Measurements from ENCODE around the gene CCSER1.

CCSER1 gene

DNA sequence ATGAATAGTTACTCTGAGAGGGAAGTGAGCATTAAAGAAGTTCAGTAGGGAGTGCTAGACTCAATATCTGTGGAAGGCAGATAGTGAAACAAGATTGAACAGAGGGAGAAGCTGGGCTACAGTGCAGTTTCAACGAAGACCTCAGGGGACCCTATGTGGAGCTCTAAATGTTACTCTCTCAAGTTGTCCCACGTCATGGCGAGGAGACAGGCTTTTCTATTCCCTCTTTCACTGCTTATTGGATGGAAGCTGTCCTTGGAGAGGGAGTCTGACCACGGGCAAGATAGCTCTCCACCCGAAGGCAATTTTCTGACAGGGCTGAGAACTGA lies 42.3 kb upstream of the CCSER1 start:
- TF ChIP-seq, protein P1, sequence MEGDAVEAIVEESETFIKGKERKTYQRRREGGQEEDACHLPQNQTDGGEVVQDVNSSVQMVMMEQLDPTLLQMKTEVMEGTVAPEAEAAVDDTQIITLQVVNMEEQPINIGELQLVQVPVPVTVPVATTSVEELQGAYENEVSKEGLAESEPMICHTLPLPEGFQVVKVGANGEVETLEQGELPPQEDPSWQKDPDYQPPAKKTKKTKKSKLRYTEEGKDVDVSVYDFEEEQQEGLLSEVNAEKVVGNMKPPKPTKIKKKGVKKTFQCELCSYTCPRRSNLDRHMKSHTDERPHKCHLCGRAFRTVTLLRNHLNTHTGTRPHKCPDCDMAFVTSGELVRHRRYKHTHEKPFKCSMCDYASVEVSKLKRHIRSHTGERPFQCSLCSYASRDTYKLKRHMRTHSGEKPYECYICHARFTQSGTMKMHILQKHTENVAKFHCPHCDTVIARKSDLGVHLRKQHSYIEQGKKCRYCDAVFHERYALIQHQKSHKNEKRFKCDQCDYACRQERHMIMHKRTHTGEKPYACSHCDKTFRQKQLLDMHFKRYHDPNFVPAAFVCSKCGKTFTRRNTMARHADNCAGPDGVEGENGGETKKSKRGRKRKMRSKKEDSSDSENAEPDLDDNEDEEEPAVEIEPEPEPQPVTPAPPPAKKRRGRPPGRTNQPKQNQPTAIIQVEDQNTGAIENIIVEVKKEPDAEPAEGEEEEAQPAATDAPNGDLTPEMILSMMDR (IDR thresholded peaks at IDR 0.05; ENCODE audit: control insufficient read depth, insufficient read depth, low read depth, low read length, missing control alignments), result no peak
- DNase-seq (ENCODE audit: low read depth), result no peak
- no peak overlapping the region for H3K4me3 ChIP-seq (ENCODE audit: control insufficient read depth, low read depth, low read length)

DNA sequence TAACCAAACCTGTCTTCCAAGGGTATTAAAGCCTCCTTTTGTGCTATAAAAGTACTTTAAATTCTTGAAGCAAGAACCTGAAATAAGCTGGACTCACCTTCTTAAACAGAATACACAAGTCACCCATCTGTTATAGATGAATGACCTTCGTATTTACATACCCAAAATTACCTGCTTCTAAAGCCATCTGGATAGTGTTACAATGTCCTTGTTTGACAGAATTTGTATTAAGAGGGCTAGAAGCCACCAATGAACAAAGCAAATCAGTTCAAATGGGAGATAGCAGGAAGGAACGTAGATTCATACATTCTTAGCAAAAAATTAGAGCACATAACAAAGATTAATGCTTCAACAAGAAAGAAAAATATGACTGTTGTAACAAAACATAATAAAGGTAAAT lies 33.7 kb upstream of the CCSER1 start:
- DNase-seq (ENCODE audit: low read depth), result no peak
- H3K4me3 ChIP-seq (ENCODE audit: control insufficient read depth, low read depth, low read length), result no peak overlapping the region
- TF ChIP-seq, protein P1 (IDR thresholded peaks at IDR 0.05; ENCODE audit: control insufficient read depth, insufficient read depth, low read depth, low read length, missing control alignments), result no peak

DNA sequence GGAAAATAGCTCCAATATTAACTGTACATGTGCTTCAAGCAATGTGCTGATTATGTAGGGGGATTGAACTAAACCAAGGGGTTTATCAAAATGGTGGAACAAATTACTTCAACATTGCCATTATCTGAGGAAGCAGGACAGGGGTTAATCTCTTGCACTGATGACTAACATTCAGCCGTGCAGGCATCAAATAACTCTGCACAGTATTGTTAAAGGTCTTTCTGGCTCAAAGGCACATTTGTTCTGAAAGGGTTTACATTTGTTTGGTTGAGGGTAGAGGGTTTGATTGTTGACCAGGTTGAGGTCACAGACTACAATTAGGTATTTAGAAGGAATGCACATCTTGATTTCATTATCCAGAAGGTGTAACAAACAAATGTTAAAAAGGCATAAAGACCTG lies 32.2 kb upstream of the CCSER1 start:
- H3K4me3 ChIP-seq (ENCODE audit: control insufficient read depth, low read depth, low read length), result no peak overlapping the region
- TF ChIP-seq, protein P1 (IDR thresholded peaks at IDR 0.05; ENCODE audit: control insufficient read depth, insufficient read depth, low read depth, low read length, missing control alignments), result no peak
- no peak for DNase-seq (ENCODE audit: low read depth)

- no peak overlapping the region for H3K4me3 ChIP-seq (ENCODE audit: control insufficient read depth, low read depth, low read length)
- no peak for DNase-seq (ENCODE audit: low read depth)
- TF ChIP-seq, protein P1 (IDR thresholded peaks at IDR 0.05; ENCODE audit: control insufficient read depth, insufficient read depth, low read depth, low read length, missing control alignments), result no peak
These were observed 27.4 kb upstream of the CCSER1 start for GRCh38 chr4:90099812-90100211.

GRCh38 chr4:90103991-90104390 lies 23.2 kb upstream of the CCSER1 start:
- TF ChIP-seq, protein P1 (IDR thresholded peaks at IDR 0.05; ENCODE audit: control insufficient read depth, insufficient read depth, low read depth, low read length, missing control alignments), result no peak
- DNase-seq (ENCODE audit: low read depth), result no peak
- no peak overlapping the region for H3K4me3 ChIP-seq (ENCODE audit: control insufficient read depth, low read depth, low read length)

- TF ChIP-seq, protein P1 (IDR thresholded peaks at IDR 0.05; ENCODE audit: control insufficient read depth, insufficient read depth, low read depth, low read length, missing control alignments), result no peak
These were observed 21.9 kb upstream of the CCSER1 start for GRCh38 chr4:90105274-90105673.

GRCh38 chr4:90112715-90113114 lies 14.5 kb upstream of the CCSER1 start:
- TF ChIP-seq, protein P1 (IDR thresholded peaks at IDR 0.05; ENCODE audit: control insufficient read depth, insufficient read depth, low read depth, low read length, missing control alignments), result no peak
- no peak overlapping the region for H3K4me3 ChIP-seq (ENCODE audit: control insufficient read depth, low read depth, low read length)
- no peak for DNase-seq (ENCODE audit: low read depth)

More at GRCh38 chr4:90105274-90105673, 21.9 kb upstream of the CCSER1 start:
- DNase-seq (ENCODE audit: low read depth), result no peak
- H3K4me3 ChIP-seq (ENCODE audit: control insufficient read depth, low read depth, low read length), result no peak overlapping the region
